CD4-positive, alpha-beta memory T cell (primary cell): ENCODE measurements around the gene GMEB2. TPM values are rescaled to one million over a fixed set of nuclear protein-coding genes. Genes with fewer than 3 reads are reported as not detected.
"Not testable (repeated sequence)": the region's sequence is repeated elsewhere in the genome, so short reads cannot be mapped to it uniquely, and the experiment has no call there.

Source experiments
- CTCF ChIA-PET: fragments of 350-600 bp; sonication (Branson Sonifier 250); formaldehyde crosslinking; loops from one replicate; lab custom pipeline; 2021; ENCODE audit warnings: inconsistent platforms; ENCODE audit not compliant: partially characterized antibody; lab: Charles Lee
- POLR2A ChIA-PET: fragments of 350-600 bp; sonication (Branson Sonifier 250); formaldehyde crosslinking; loops from one replicate; lab custom pipeline; 2021; ENCODE audit not compliant: partially characterized antibody; lab: Charles Lee
- DNase-seq, 5 donors: peaks; one replicate each; pipeline versions ENCODE4 v3.0.0 to v3.0.0-alpha.2; 2020 to 2022; ENCODE audit warnings: mixed read lengths in 1 of 5
- H3K27ac ChIP-seq: one replicate; pipeline ENCODE4 v1.7.0; 2013; ENCODE audit warnings: low read depth, low read length
- H3K27me3 ChIP-seq: 2 replicates; pipeline ENCODE4 v1.7.0; 2013; ENCODE audit warnings: mild to moderate bottlenecking, low read length, moderate library complexity; ENCODE audit not compliant: insufficient read depth
- H3K36me3 ChIP-seq: 2 replicates; pipeline ENCODE4 v1.7.0; 2013; ENCODE audit warnings: mild to moderate bottlenecking, low read length, moderate library complexity; ENCODE audit not compliant: insufficient read depth
- H3K4me1 ChIP-seq: 2 replicates; pipeline ENCODE4 v1.7.0; 2013; ENCODE audit warnings: mild to moderate bottlenecking, low read length, moderate library complexity; ENCODE audit not compliant: insufficient read depth
- H3K4me3 ChIP-seq, 2 donors: one replicate each; pipeline ENCODE4 v1.7.0; 2013; ENCODE audit warnings: low read length in 2 of 2, mild to moderate bottlenecking in 1 of 2
- H3K9me3 ChIP-seq, 2 donors: one replicate each; pipeline ENCODE4 v1.7.0; 2013; ENCODE audit warnings: low read length in 2 of 2, control low read depth in 1 of 2; ENCODE audit not compliant: control insufficient read depth in 1 of 2
- H3K27ac Mint-ChIP-seq, 7 donors: one replicate each; pipeline ENCODE4 v1.8.0; 2020 to 2021; ENCODE audit warnings: mixed read lengths in 7 of 7, mild to moderate bottlenecking in 6 of 7, inconsistent platforms in 3 of 7, moderate library complexity in 3 of 7
- H3K27me3 Mint-ChIP-seq, 2 donors: one replicate each; pipeline ENCODE4 v1.8.0; 2020 to 2021; ENCODE audit warnings: mixed read lengths in 2 of 2
- H3K36me3 Mint-ChIP-seq, 2 donors: one replicate each; pipeline ENCODE4 v1.8.0; 2020 to 2021; ENCODE audit warnings: mixed read lengths in 2 of 2, inconsistent platforms in 1 of 2, mild to moderate bottlenecking in 1 of 2
- H3K4me1 Mint-ChIP-seq, 4 donors: one replicate each; pipeline ENCODE4 v1.8.0; 2020 to 2021; ENCODE audit warnings: mixed read lengths in 4 of 4, mild to moderate bottlenecking in 1 of 4
- H3K4me3 Mint-ChIP-seq, 8 donors: one replicate each; pipeline ENCODE4 v1.8.0; 2020 to 2021; ENCODE audit warnings: mixed read lengths in 8 of 8, mild to moderate bottlenecking in 7 of 8, moderate library complexity in 6 of 8, inconsistent platforms in 3 of 8
- H3K9me3 Mint-ChIP-seq, 8 donors: one replicate each; pipeline ENCODE4 v1.8.0; 2020 to 2021; ENCODE audit warnings: mixed read lengths in 8 of 8, mild to moderate bottlenecking in 5 of 8, inconsistent platforms in 3 of 8, moderate library complexity in 1 of 8
- intact Hi-C: fragments of 100-400 bp; cut with micrococcal nuclease; formaldehyde crosslinking; loops from one replicate; pipeline ENCODE4 v1.15.1; 2023
- polyA plus RNA-seq, 2 donors: library from polyadenylated mRNA; unstranded; fragments of 300-500 nt; fragmentation: Illumina TruSeq; gene quantifications; one replicate each; pipeline ENCODE4 v1.2.3, GENCODE V29; 2021
- total RNA-seq, 2 experiments: library from RNA; stranded (reverse); gene quantifications; one replicate each; pipeline ENCODE4 v1.2.3, GENCODE V29; 2021

GMEB2 gene
- total and polyA plus RNA-seq, 4 experiments from 2014 or later = 4.5 to 26.4 (median 20.5) TPM

DNA sequence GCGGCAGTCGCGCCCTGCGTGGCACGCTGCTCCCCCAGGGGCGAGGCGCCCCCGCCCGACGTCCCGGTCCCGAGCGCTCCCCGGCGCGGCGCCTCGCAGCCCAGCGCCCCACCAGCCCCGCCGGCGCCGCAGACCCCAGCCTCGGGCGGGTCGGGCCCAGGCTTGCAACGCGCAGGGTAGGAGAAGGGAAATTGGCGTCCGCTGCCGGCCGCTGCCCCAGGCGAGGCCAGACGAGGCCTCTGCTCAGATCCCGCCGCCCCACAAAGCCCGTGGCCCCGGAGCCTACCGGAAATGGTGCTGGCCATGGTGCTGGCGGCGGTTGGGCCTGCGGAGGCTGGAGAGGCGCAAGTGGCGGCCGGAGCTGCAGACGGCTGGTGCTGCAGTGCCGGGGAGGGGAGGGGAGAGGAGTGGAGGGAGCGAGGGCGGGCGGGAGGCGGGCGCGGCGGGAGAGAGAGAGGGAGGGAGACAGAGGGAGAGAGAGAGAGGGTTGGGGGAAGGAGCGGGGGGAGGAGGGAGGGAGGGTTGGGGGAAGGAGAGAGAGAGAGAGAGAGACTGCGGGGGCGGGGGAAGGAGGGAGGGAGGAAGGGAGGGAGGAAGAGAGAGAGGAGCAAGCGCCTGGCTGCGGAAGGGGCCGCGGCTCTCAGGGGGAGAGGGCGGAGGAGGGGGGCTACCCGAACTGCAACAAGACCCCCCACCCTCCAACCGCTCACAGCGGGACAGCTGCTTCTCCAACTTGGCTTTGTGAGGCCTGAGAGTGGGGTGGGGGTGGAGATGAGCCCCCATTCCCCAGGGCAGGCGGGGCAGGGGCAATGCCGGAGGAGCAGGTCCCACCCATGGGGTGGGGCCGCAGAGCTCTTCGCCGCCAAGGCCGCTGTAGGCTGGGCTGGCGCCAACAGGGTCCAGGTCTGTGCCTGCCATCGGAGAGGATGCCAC is 26.4 kb upstream of the GMEB2 start, which contains the start of gene STMN3:
Gene STMN3, minus strand, starts transcription at position 384 of the 933 bp plus-strand sequence. Its CDS starts 79 bp downstream, at position 305.
- intact Hi-C loops = loop anchor here (1.0 to 2.0 kb wide), 3 partner anchors 11 to 83 kb away; partner anchors contain the start of gene LIME1
- Mint-ChIP-seq H3K9me3 (no peaks in the 10 kb centered on the region), H3K36me3 (peaks cover 0 to 11% of the 10 kb centered on the region in 2 donors), H3K4me3 (peak within 1 kb of the TSS; percentile 77 to 91 (median 87)), H3K4me1 (peaks cover 18 to 45% (median 29%) of the 10 kb centered on the region in 4 donors), H3K27me3 (no peaks in the 10 kb centered on the region), H3K27ac (peak within 1 kb of the TSS; percentile 42 to 90 (median 76))
- ChIA-PET POLR2A (interaction anchor here (0.8 to 6.7 kb wide), 13 partner anchors 9 to 100 kb away, joined by 3 to 60 read pairs (median 5); partner anchors contain the start of genes ARFRP1, GMEB2, LIME1 and SLC2A4RG), CTCF (interaction anchor here (1.2 to 2.2 kb wide), 2 partner anchors 12 to 17 kb away, joined by 5 read pairs; no protein-coding TSS in a partner anchor)
- no peaks in the 10 kb centered on the region for H3K36me3 ChIP-seq
- no peaks in the 10 kb centered on the region for H3K27me3 ChIP-seq
- peak; percentile 64 to 85 (median 66) for DNase-seq
- H3K4me3 ChIP-seq = peak within 1 kb of the TSS; percentile 23 to 67
- H3K27ac ChIP-seq = peak within 1 kb of the TSS; percentile 49
- peaks cover 45% of the 10 kb centered on the region for H3K4me1 ChIP-seq
- no peaks in the 10 kb centered on the region for H3K9me3 ChIP-seq

- intact Hi-C loops = loop anchor here (2.0 kb wide), 1 partner anchor 84 kb away; the partner anchor contains the start of gene LIME1
- ChIA-PET CTCF (interaction anchor here (0.8 to 2.2 kb wide), 3 partner anchors 11 to 20 kb away, joined by 3 to 5 read pairs (median 3); no protein-coding TSS in a partner anchor), POLR2A (interaction anchor here (0.9 to 6.7 kb wide), 14 partner anchors 10 to 115 kb away, joined by 3 to 60 read pairs (median 4); partner anchors contain the start of genes ARFRP1, GMEB2, LIME1 and PTK6)
- H3K9me3 ChIP-seq = no peaks in the 10 kb centered on the region
- peak overlapping the region in 1 of 2 donors; percentile 64 for H3K4me3 ChIP-seq
- peaks cover 16 to 36% (median 24%) of the 10 kb centered on the region in 4 donors for H3K4me1 Mint-ChIP-seq
- H3K27ac ChIP-seq = peak overlapping the region; percentile 24
- no peaks in the 10 kb centered on the region for H3K9me3 Mint-ChIP-seq
- H3K36me3 ChIP-seq = no peaks in the 10 kb centered on the region
- H3K4me3 Mint-ChIP-seq = peak overlapping the region; percentile 58 to 91 (median 88)
- H3K4me1 ChIP-seq = peaks cover 38% of the 10 kb centered on the region
- no peaks in the 10 kb centered on the region for H3K27me3 ChIP-seq
- H3K27me3 Mint-ChIP-seq = no peaks in the 10 kb centered on the region
- H3K36me3 Mint-ChIP-seq = peaks cover 0 to 8% of the 10 kb centered on the region in 2 donors
- peak overlapping the region in 3 of 7 donors; percentile 51 to 91 (median 89) for H3K27ac Mint-ChIP-seq
- DNase-seq = peak; percentile 38 to 69 (median 39)
These were observed 25.5 kb upstream of the GMEB2 start for GRCh38 chr20:63652192-63652980.

DNA sequence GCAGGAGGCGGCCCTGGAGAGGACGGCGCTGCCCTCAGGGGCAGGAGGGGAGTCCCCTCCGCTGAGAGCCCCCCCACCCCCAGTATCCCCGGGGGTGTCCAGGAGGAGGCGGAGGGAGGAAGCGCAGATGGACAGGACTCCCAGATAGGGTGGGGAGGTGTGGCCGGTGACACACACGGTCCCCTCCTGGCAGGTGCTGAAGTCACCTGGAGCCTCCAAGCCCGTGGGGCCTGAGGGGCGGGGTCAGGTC is 25.0 kb upstream of the GMEB2 start:
- ChIA-PET CTCF (interaction anchor here (0.8 to 2.2 kb wide), 3 partner anchors 10 to 19 kb away, joined by 3 to 5 read pairs (median 3); no protein-coding TSS in a partner anchor), POLR2A (interaction anchor here (0.9 to 6.7 kb wide), 12 partner anchors 9 to 114 kb away, joined by 3 to 60 read pairs (median 4); partner anchors contain the start of genes ARFRP1, GMEB2, LIME1 and PTK6)
- Mint-ChIP-seq H3K36me3 (peaks cover 0 to 8% of the 10 kb centered on the region in 2 donors), H3K4me1 (peaks cover 16 to 32% (median 24%) of the 10 kb centered on the region in 4 donors), H3K4me3 (peak overlapping the region; percentile 87 to 92 (median 89)), H3K9me3 (no peaks in the 10 kb centered on the region), H3K27me3 (no peaks in the 10 kb centered on the region), H3K27ac (peak overlapping the region in 4 of 7 donors; percentile 78 to 93 (median 90))
- peaks cover 35% of the 10 kb centered on the region for H3K4me1 ChIP-seq
- intact Hi-C loops = loop anchor here (2.0 kb wide), 1 partner anchor 85 kb away; the partner anchor contains the start of gene LIME1
- no peaks in the 10 kb centered on the region for H3K27me3 ChIP-seq
- peak in 1 of 5 donors; percentile 42 for DNase-seq
- peak overlapping the region; percentile 24 for H3K27ac ChIP-seq
- peak overlapping the region in 1 of 2 donors; percentile 64 for H3K4me3 ChIP-seq
- H3K9me3 ChIP-seq = no peaks in the 10 kb centered on the region
- H3K36me3 ChIP-seq = no peaks in the 10 kb centered on the region

DNA sequence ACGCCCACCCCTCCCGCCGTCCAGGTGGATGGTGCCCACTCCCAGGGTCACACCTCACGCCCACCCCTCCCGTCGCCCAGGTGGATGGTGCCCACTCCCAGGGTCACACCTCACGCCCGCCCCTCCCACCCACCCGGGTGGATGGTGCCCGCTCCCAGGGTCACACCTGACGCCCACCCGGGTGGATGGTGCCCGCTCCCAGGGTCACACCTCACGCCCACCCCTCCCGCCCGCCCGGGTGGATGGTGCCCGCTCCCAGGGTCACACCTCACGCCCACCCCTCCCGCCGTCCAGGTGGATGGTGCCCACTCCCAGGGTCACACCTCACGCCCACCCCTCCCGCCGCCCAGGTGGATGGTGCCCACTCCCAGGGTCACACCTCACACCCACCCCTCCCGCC is 23.6 kb upstream of the GMEB2 start:
- H3K27ac Mint-ChIP-seq, H3K27me3 ChIP-seq, CTCF ChIA-PET, intact Hi-C loops, H3K36me3 Mint-ChIP-seq, H3K9me3 Mint-ChIP-seq, H3K27me3 Mint-ChIP-seq, H3K9me3 ChIP-seq, H3K4me3 ChIP-seq, H3K27ac ChIP-seq, H3K36me3 ChIP-seq, DNase-seq, H3K4me3 Mint-ChIP-seq: not testable (repeated sequence)
- POLR2A ChIA-PET = interaction anchor here (1.2 to 6.7 kb wide), 3 partner anchors 8 to 24 kb away, joined by 3 to 60 read pairs (median 27); partner anchors contain the start of gene GMEB2
- H3K4me1 Mint-ChIP-seq = peaks cover 17 to 32% (median 24%) of the 10 kb centered on the region in 4 donors
- H3K4me1 ChIP-seq = peaks cover 33% of the 10 kb centered on the region

DNA sequence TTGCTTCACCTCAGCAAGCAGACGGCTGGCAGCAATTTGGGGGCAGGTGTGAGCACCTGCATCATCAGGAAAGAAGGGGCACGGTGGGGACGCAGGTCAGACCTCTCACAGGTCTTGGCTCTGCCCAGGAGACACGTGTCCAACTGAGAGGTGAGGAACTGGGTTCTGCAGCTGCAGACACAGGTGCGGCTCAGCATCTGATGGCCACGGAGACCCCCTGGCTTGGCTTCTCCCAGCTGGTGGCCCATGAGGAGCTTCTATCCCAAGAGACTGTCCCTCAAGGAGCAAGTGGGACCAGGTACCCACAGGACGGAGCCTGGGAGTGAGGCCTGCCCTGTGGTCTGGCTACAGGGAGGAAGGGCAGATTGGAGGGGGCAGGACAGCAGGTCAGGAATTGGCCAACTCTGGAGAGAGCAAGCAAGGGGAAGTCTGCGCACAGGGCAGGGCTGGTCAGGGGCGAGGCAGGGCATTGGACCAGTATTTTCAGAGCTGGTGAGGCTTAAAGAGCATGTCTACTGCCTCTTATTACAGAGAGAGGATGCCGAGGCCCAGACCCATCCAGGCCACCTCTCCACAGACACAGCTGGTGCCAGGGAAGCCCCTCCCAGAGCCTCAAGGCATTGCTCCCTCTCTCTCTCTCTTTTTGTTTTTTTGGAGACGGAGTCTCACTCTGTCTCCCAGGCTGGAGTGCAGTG is 22.1 kb upstream of the GMEB2 start:
- no peak overlapping the region for H3K4me3 ChIP-seq
- POLR2A ChIA-PET = interaction anchor here (0.9 to 1.6 kb wide), 4 partner anchors 9 to 88 kb away, joined by 3 to 6 read pairs (median 5); partner anchors contain the start of genes GMEB2, LIME1 and RTEL1
- intact Hi-C loops = no loop called here
- H3K36me3 ChIP-seq = no peaks in the 10 kb centered on the region
- Mint-ChIP-seq H3K9me3 (peaks cover 0 to 2% (median 0%) of the 10 kb centered on the region in 8 donors), H3K4me1 (peaks cover 12 to 23% (median 16%) of the 10 kb centered on the region in 4 donors), H3K4me3 (peak overlapping the region in 1 of 8 donors; percentile 42), H3K27me3 (no peaks in the 10 kb centered on the region), H3K36me3 (peaks cover 4 to 9% of the 10 kb centered on the region in 2 donors), H3K27ac (peak overlapping the region in 1 of 7 donors; percentile 82)
- H3K4me1 ChIP-seq = peaks cover 19% of the 10 kb centered on the region
- H3K9me3 ChIP-seq = no peaks in the 10 kb centered on the region
- CTCF ChIA-PET = no interaction called here
- no peak overlapping the region for H3K27ac ChIP-seq
- H3K27me3 ChIP-seq = no peaks in the 10 kb centered on the region
- peak in 1 of 5 donors; percentile 24 for DNase-seq

DNA sequence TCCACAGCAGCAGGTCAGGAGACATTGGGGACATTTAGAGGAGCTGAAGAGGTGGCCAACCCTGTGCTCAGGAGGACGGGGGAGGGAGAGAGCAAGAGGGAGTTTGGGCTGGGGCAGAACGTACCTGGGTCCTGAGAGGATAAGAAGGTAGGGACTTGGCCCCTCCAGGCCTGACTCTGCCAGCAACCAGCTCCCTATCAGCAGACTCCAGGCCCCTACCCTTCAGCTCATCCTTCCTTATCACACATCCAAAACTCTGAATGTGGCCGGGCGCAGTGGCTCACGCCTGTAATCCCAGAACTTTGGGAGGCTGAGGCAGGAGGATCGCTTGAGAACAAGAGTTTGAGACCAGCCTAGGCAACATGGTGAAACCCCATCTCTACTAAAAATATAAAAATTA is 21.3 kb upstream of the GMEB2 start:
- POLR2A ChIA-PET = interaction anchor here (0.9 to 1.6 kb wide), 4 partner anchors 10 to 88 kb away, joined by 5 to 6 read pairs (median 5); partner anchors contain the start of genes GMEB2, LIME1 and RTEL1
- peak overlapping the region in 3 of 7 donors; percentile 30 to 82 (median 69) for H3K27ac Mint-ChIP-seq
- Histone ChIP-seq H3K27ac (no peak overlapping the region), H3K4me1 (peaks cover 15% of the 10 kb centered on the region), H3K9me3 (no peaks in the 10 kb centered on the region), H3K4me3 (no peak overlapping the region), H3K27me3 (no peaks in the 10 kb centered on the region), H3K36me3 (no peaks in the 10 kb centered on the region)
- peak in 1 of 5 donors; percentile 33 for DNase-seq
- peaks cover 0 to 2% (median 0%) of the 10 kb centered on the region in 8 donors for H3K9me3 Mint-ChIP-seq
- CTCF ChIA-PET = no interaction called here
- peaks cover 9 to 23% (median 17%) of the 10 kb centered on the region in 4 donors for H3K4me1 Mint-ChIP-seq
- intact Hi-C loops = no loop called here
- no peak overlapping the region for H3K4me3 Mint-ChIP-seq
- H3K27me3 Mint-ChIP-seq = no peaks in the 10 kb centered on the region
- H3K36me3 Mint-ChIP-seq = peaks cover 4 to 11% of the 10 kb centered on the region in 2 donors
